T-cell (primary cell): Measurements from ENCODE around the gene CHGA. TPM values are rescaled to one million over a fixed set of nuclear protein-coding genes. Genes with fewer than 3 reads are reported as not detected.

Experiments
- ATAC-seq, 4 experiments: fragments of 200-7000 bp in 3 of 4; fragments of 150-1000 bp in 1 of 4; cut with Tn5 transposase; replicated peaks in 1 of 4; 1 replicate in 3 of 4; 2 replicates in 1 of 4; pipeline ENCODE4 v1.10.0; 2021; ENCODE audit warnings: moderate library complexity in 3 of 4, mild to moderate bottlenecking in 2 of 4, moderate number of reproducible peaks in 1 of 4
- CTCF ChIA-PET, 2 donors: fragments of 300-600 bp; sonication (Branson Sonifier 250); formaldehyde crosslinking; loops; one replicate each; lab custom pipeline; 2022; ENCODE audit warnings: antibody characterized with exemption in 2 of 2; lab: Charles Lee
- POLR2A ChIA-PET, 2 donors: fragments of 300-600 bp; sonication (Branson Sonifier 250); formaldehyde crosslinking; loops; one replicate each; lab custom pipeline; 2022; ENCODE audit warnings: antibody characterized with exemption in 2 of 2; lab: Charles Lee
- DNase-seq, 35 experiments: peaks; one replicate each; pipeline versions ENCODE4 v3.0.0 to v3.0.0-alpha.2; 2013 to 2023
- H3K27ac ChIP-seq: one replicate; pipeline ENCODE4 v1.5.1; 2013; ENCODE audit warnings: low read length
- H3K27me3 ChIP-seq, 2 experiments: replicated peaks in 1 of 2; 1 replicate in 1 of 2; 2 replicates in 1 of 2; pipeline versions ENCODE4 v1.6.1 to v1.7.0; 2013; ENCODE audit warnings: low read length in 1 of 2, mixed read lengths in 1 of 2; ENCODE audit not compliant: control insufficient read depth in 2 of 2, insufficient read depth in 2 of 2; ENCODE audit errors: extremely low read depth in 1 of 2
- H3K36me3 ChIP-seq, 2 donors: 1 replicate in 1 of 2; 2 replicates in 1 of 2; pipeline versions ENCODE4 v1.6.1 to v1.7.0; 2013; ENCODE audit warnings: low read length in 1 of 2; ENCODE audit not compliant: control insufficient read depth in 2 of 2, insufficient read depth in 1 of 2; ENCODE audit errors: extremely low read depth in 1 of 2
- H3K4me1 ChIP-seq, 2 experiments: 1 replicate in 1 of 2; 2 replicates in 1 of 2; pipeline versions ENCODE4 v1.6.1 to v1.7.0; 2013; ENCODE audit warnings: low read length in 2 of 2, mixed read lengths in 1 of 2; ENCODE audit not compliant: insufficient read depth in 2 of 2, control insufficient read depth in 1 of 2; ENCODE audit errors: extremely low read depth in 1 of 2
- H3K4me3 ChIP-seq, 2 donors: 1 replicate in 1 of 2; 2 replicates in 1 of 2; pipeline versions ENCODE4 v1.5.1 to v1.7.0; 2013; ENCODE audit warnings: mild to moderate bottlenecking in 2 of 2, low read length in 1 of 2, moderate library complexity in 1 of 2; ENCODE audit not compliant: control insufficient read depth in 1 of 2; ENCODE audit errors: extremely low read depth in 1 of 2
- H3K9me3 ChIP-seq: 2 replicates; pipeline ENCODE4 v1.7.0; 2013
- H3K27ac Mint-ChIP-seq, 2 donors: one replicate each; pipeline ENCODE4 v1.8.0; 2020 to 2021; ENCODE audit warnings: mild to moderate bottlenecking in 2 of 2, mixed read lengths in 2 of 2
- H3K27me3 Mint-ChIP-seq, 2 donors: one replicate each; pipeline ENCODE4 v1.8.0; 2021 to 2022; ENCODE audit warnings: mixed read lengths in 2 of 2
- H3K36me3 Mint-ChIP-seq: one replicate; pipeline ENCODE4 v1.8.0; 2021; ENCODE audit warnings: mixed read lengths
- H3K4me1 Mint-ChIP-seq, 3 donors: one replicate each; pipeline ENCODE4 v1.8.0; 2020 to 2022; ENCODE audit warnings: mixed read lengths in 3 of 3, mild to moderate bottlenecking in 1 of 3
- H3K4me3 Mint-ChIP-seq, 3 donors: one replicate each; pipeline ENCODE4 v1.8.0; 2020 to 2022; ENCODE audit warnings: mild to moderate bottlenecking in 3 of 3, mixed read lengths in 3 of 3, moderate library complexity in 3 of 3
- H3K9me3 Mint-ChIP-seq, 3 donors: one replicate each; pipeline ENCODE4 v1.8.0; 2020 to 2022; ENCODE audit warnings: mixed read lengths in 3 of 3
- WGBS: methylation state at CpG from one replicate; pipeline ENCODE4 v1.1.5; 2013; ENCODE audit warnings: missing lambda C conversion rate; ENCODE audit not compliant: insufficient coverage; 5-methylcytosine and 5-hydroxymethylcytosine counted together
- total RNA-seq, 35 experiments: library from RNA in 6 of 35; stranded (reverse) in 6 of 35; fragments of 120-200 nt in 1 of 35; gene quantifications; one replicate each; pipeline versions ENCODE4 v1.2.1 to v1.2.4 and lab custom pipeline; 2013 to 2026

CHGA gene
- total RNA-seq, 5 donors from 2014 or later (not counting 1 experiment from before 2014, with no cell fraction given): 0.18 TPM; not detected in 4

DNA sequence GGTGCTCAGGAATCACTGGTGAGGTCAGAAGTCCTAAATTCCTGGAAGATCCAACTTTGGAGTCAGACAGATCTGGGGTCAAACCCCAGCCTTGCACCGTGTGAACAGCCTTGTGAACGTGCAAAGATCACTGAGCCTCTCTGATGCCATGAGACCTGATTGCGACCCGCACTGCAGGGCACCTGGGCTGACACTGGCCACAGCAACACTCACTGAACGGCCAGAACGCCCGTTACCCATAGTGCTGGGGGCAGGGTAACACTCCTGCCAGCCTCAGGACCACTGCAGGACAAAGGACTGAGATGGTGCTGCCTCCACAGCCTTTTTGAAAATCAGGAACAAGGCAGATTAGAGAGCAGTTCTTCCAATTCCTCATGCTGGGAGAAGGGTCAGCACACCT lies 28.3 kb downstream of the CHGA start:
- no peaks in the 10 kb centered on the region for H3K9me3 Mint-ChIP-seq
- 97% methylated on average over 7 of the region's 7 CpGs for WGBS
- CTCF ChIA-PET: interaction anchor here (1.3 to 1.5 kb wide), 2 partner anchors 114 to 181 kb away, joined by 3 read pairs; no protein-coding TSS in a partner anchor

DNA sequence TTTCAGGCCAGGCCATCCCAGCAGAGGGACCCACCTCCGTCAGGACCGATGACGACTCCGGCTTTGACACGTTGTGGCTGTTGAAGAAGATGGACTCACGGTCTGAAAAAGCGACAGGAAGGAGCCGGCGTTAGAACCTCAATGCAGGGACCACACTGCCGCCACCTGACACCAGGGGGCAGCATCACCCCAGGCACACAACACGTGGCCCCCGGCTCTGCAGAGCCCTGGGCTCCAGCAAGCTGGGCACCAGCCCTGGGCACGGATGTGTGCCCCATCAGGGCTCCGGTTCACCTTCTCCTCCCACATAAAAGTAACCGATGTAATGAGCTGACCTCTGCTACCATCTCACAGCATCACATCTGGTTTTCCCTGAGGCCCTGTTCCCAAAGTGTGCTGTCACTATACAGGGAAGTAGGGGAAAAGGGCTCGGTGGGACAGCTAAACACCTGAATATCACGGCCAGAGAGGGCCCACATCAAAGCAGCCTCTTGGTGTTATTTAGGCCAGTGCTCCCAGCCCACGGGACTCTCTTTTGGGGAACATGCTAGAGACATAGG lies 29.0 kb downstream of the CHGA start:
- Histone ChIP-seq H3K4me1 (peaks cover 0 to 8% of the 10 kb centered on the region in 2 experiments), H3K4me3 (no peak overlapping the region), H3K36me3 (peaks cover 14 to 33% of the 10 kb centered on the region in 2 donors), H3K9me3 (no peaks in the 10 kb centered on the region), H3K27me3 (no peaks in the 10 kb centered on the region), H3K27ac (no peak overlapping the region)
- Mint-ChIP-seq H3K4me3 (no peak overlapping the region), H3K27me3 (no peaks in the 10 kb centered on the region), H3K9me3 (no peaks in the 10 kb centered on the region), H3K4me1 (peaks cover 5 to 6% (median 5%) of the 10 kb centered on the region in 3 donors), H3K27ac (no peak overlapping the region), H3K36me3 (peaks cover 28% of the 10 kb centered on the region)
- ChIA-PET POLR2A (no interaction called here), CTCF (interaction anchor here (0.6 to 1.5 kb wide), 6 partner anchors 113 to 1238 kb away, joined by 3 to 4 read pairs (median 3); no protein-coding TSS in a partner anchor)
- WGBS: 19% methylated on average over 17 of the region's 18 CpGs
- peak; percentile 47 to 88 (median 74) for DNase-seq
- peak; percentile 84 to 95 (median 93) for ATAC-seq

More for the DNA sequence above, 28.3 kb downstream of the CHGA start:
- peaks cover 0 to 8% of the 10 kb centered on the region in 2 experiments for H3K4me1 ChIP-seq
- ATAC-seq (no peak), DNase-seq (no peak)
- Mint-ChIP-seq H3K36me3 (peaks cover 30% of the 10 kb centered on the region), H3K4me3 (no peak overlapping the region), H3K27me3 (no peaks in the 10 kb centered on the region), H3K27ac (no peak overlapping the region), H3K4me1 (peaks cover 5 to 6% (median 5%) of the 10 kb centered on the region in 3 donors)
- H3K36me3 ChIP-seq: peaks cover 9 to 32% of the 10 kb centered on the region in 2 donors
- H3K27ac ChIP-seq: no peak overlapping the region
- POLR2A ChIA-PET: no interaction called here
- H3K27me3 ChIP-seq: no peaks in the 10 kb centered on the region
- no peaks in the 10 kb centered on the region for H3K9me3 ChIP-seq
- H3K4me3 ChIP-seq: no peak overlapping the region

DNA sequence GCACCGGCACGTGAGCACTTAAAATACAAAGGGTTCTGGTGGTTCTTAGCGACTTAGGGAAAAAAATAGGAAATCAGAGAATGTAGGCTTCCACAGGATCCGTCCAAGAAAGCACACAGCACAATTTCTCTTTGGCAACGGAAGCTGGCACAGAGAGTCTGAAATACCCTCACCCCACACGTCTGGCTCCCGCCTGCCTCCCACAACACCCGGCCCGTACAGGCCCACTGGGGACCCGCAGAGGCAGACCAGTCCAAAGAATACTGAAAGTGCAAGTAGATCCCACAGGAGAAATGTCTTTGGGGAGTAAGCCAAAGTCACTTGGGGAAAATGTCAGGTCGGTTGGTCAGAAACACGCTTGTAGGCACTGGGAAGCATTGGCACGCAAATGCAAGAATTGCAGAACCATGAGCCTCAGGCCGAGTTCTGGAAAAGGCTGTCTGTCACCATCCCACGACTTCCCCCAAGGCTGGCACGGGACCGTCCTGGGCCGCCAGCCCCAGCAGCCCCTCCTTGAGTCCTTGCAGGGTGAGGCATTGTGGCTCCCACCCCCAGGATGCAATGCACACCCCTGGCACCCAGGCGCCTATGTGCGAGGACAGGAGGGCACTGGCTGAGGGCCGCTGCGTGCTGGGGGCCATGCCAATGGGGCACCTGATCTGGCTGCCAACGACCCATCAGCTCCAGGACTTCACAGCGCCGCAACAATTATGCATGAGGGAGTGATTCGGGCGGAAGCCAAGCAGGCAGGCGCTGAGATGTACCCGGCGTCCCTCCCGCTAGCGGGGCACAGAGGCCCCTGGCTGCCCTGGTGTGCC lies 29.7 kb downstream of the CHGA start:
- no peak overlapping the region for H3K4me3 ChIP-seq
- Mint-ChIP-seq H3K4me1 (peaks cover 5 to 6% (median 5%) of the 10 kb centered on the region in 3 donors), H3K9me3 (no peaks in the 10 kb centered on the region), H3K27ac (no peak overlapping the region), H3K4me3 (no peak overlapping the region), H3K36me3 (peaks cover 29% of the 10 kb centered on the region), H3K27me3 (no peaks in the 10 kb centered on the region)
- no peak overlapping the region for H3K27ac ChIP-seq
- H3K27me3 ChIP-seq: no peaks in the 10 kb centered on the region
- DNase-seq: peak in 1 of 35 experiments; percentile 4
- POLR2A ChIA-PET: no interaction called here
- CTCF ChIA-PET: interaction anchor here (0.6 to 1.5 kb wide), 6 partner anchors 112 to 1238 kb away, joined by 3 to 4 read pairs (median 3); no protein-coding TSS in a partner anchor
- H3K9me3 ChIP-seq: no peaks in the 10 kb centered on the region
- WGBS: 95% methylated on average over 24 of the region's 32 CpGs
- H3K36me3 ChIP-seq: peaks cover 14 to 39% of the 10 kb centered on the region in 2 donors
- no peak for ATAC-seq
- peaks cover 0 to 8% of the 10 kb centered on the region in 2 experiments for H3K4me1 ChIP-seq

DNA sequence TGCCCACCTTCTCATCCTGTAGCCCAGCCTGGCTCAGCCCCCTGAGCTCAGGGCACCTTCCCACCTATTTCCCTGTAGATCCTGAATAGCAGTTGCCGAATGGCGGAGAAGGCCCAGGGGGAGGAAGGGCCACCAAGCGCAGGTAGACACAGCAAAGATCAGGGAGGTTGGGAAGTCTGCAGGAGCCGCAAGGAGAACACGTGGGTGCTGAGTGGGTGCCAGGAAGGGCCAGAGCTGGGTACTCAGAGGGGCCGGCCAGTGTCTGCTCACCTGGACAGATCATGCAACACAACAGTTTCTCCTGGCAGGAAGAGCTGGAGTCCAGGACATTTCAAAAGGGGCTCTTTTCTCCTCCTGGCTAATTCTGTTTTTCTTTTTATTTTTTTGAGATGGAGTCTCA lies 30.6 kb downstream of the CHGA start:
- DNase-seq: no peak
- Histone ChIP-seq H3K4me1 (peaks cover 0 to 8% of the 10 kb centered on the region in 2 experiments), H3K9me3 (no peaks in the 10 kb centered on the region), H3K36me3 (peaks cover 14 to 41% of the 10 kb centered on the region in 2 donors), H3K27ac (no peak overlapping the region), H3K27me3 (no peaks in the 10 kb centered on the region), H3K4me3 (no peak overlapping the region)
- WGBS: 97% methylated on average over 4 of the region's 6 CpGs
- no peak for ATAC-seq
- Mint-ChIP-seq H3K4me1 (peaks cover 5 to 6% (median 5%) of the 10 kb centered on the region in 3 donors), H3K9me3 (no peaks in the 10 kb centered on the region), H3K4me3 (no peak overlapping the region), H3K27ac (peak overlapping the region in 1 of 2 donors; percentile 34), H3K27me3 (no peaks in the 10 kb centered on the region), H3K36me3 (peaks cover 33% of the 10 kb centered on the region)
- CTCF ChIA-PET: no interaction called here
- POLR2A ChIA-PET: interaction anchor here in 1 of 2 donors (0.5 kb wide), 1 partner anchor 404 kb away, joined by 3 read pairs; no protein-coding TSS in a partner anchor

DNA sequence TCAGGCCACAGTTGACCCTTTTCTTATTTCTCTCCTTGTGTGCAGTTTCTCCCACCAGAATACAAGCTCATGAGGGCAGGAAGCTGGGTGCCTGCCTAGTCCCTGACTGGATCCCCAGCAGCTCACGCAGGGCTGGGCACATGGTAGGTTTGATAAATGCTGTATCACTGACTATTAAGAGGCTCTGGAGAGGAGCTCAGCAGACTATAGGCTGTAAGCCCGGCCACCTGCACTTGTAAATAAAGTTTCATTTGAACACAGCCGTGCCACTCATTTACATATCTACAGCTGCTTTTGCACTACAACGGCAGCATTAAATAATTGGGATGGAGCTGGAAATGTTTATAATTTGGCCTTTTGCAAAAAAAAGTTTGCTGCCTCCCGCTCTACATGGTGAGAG lies 32.0 kb downstream of the CHGA start:
- CTCF ChIA-PET: interaction anchor here in 1 of 2 donors (0.6 kb wide), 2 partner anchors 107 to 186 kb away, joined by 4 to 6 read pairs; no protein-coding TSS in a partner anchor
- DNase-seq (no peak), ATAC-seq (no peak)
- Histone ChIP-seq H3K9me3 (no peaks in the 10 kb centered on the region), H3K27me3 (no peaks in the 10 kb centered on the region), H3K36me3 (peaks cover 15 to 41% of the 10 kb centered on the region in 2 donors), H3K27ac (no peak overlapping the region), H3K4me1 (peaks cover 0 to 8% of the 10 kb centered on the region in 2 experiments), H3K4me3 (no peak overlapping the region)
- Mint-ChIP-seq H3K27ac (no peak overlapping the region), H3K36me3 (peaks cover 30% of the 10 kb centered on the region), H3K9me3 (no peaks in the 10 kb centered on the region), H3K27me3 (no peaks in the 10 kb centered on the region), H3K4me1 (peaks cover 5 to 6% (median 5%) of the 10 kb centered on the region in 3 donors), H3K4me3 (no peak overlapping the region)
- POLR2A ChIA-PET: no interaction called here
- no CpG with 5 or more reads among the region's 5 CpGs for WGBS

DNA sequence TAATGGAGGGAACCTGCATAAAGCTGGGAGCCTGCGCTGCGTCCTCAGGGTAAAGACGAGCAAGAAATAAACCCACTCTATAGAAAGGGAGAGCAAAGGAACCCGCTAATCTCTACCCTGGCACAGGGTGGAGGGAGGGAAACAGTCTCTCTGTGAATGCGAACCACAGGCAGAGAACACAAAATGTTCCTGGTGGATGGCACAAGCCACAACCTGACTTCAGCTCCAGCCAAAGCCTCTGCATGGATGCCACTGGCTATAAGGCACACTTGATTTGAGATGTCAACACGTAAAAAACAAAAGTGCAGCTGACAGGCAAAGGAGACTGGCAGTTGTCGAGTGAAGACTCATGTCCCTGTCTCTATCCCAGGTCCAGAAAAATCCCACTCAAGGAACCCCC lies 32.4 kb downstream of the CHGA start:
- POLR2A ChIA-PET: no interaction called here
- CTCF ChIA-PET: interaction anchor here in 1 of 2 donors (0.6 kb wide), 2 partner anchors 108 to 185 kb away, joined by 4 to 6 read pairs; no protein-coding TSS in a partner anchor

More for the DNA sequence above, 32.4 kb downstream of the CHGA start:
- no peak for ATAC-seq
- WGBS: no CpG with 5 or more reads among the region's 7 CpGs
- DNase-seq: no peak
- Mint-ChIP-seq H3K4me1 (peaks cover 5 to 6% (median 5%) of the 10 kb centered on the region in 3 donors), H3K36me3 (peaks cover 29% of the 10 kb centered on the region), H3K4me3 (no peak overlapping the region), H3K9me3 (no peaks in the 10 kb centered on the region), H3K27ac (no peak overlapping the region), H3K27me3 (no peaks in the 10 kb centered on the region)
- Histone ChIP-seq H3K27me3 (no peaks in the 10 kb centered on the region), H3K27ac (no peak overlapping the region), H3K4me1 (peaks cover 0 to 8% of the 10 kb centered on the region in 2 experiments), H3K4me3 (no peak overlapping the region), H3K9me3 (no peaks in the 10 kb centered on the region), H3K36me3 (peaks cover 13 to 36% of the 10 kb centered on the region in 2 donors)
